HG03103 (cell line): ENCODE results near the gene PLEKHG5.
"Not testable (repeated sequence)": the region's sequence is repeated elsewhere in the genome, so short reads cannot be mapped to it uniquely, and the experiment has no call there.

ENCODE experiments used
- ATAC-seq: cut with Tn5 transposase; IDR thresholded peaks from one replicate; pipeline ENCODE4 v1.9.1; 2021; ENCODE audit warnings: low read depth; ENCODE audit not compliant: unreplicated experiment

The PLEKHG5 gene

GRCh38 chr1:6431645-6432579 is 59.6 kb downstream of the PLEKHG5 start:
- ATAC-seq: not testable (repeated sequence)

- not testable (repeated sequence) for ATAC-seq
Measured at GRCh38 chr1:6429660-6430411, 61.6 kb downstream of the PLEKHG5 start.

- ATAC-seq: not testable (repeated sequence)
Measured at GRCh38 chr1:6428453-6428852, 63.0 kb downstream of the PLEKHG5 start.

GRCh38 chr1:6427441-6428390 is 63.8 kb downstream of the PLEKHG5 start:
- no peak for ATAC-seq

GRCh38 chr1:6426972-6427350 is 64.5 kb downstream of the PLEKHG5 start:
- no peak for ATAC-seq

- no peak for ATAC-seq
Measured at GRCh38 chr1:6426277-6426971, 65.0 kb downstream of the PLEKHG5 start.

- ATAC-seq: no peak
Measured at GRCh38 chr1:6425658-6426057, 65.8 kb downstream of the PLEKHG5 start.

- ATAC-seq: no peak
Measured at GRCh38 chr1:6424619-6425593, 66.6 kb downstream of the PLEKHG5 start, which contains the start of gene ESPN. TSS of gene ESPN (plus strand) at chr1:6424776. CDS start at chr1:6424956, 180 bp downstream.

GRCh38 chr1:6424000-6424565 is 67.4 kb downstream of the PLEKHG5 start:
- no peak for ATAC-seq

GRCh38 chr1:6423321-6423999 is 68.0 kb downstream of the PLEKHG5 start:
- no peak for ATAC-seq

GRCh38 chr1:6421266-6421665 is 70.2 kb downstream of the PLEKHG5 start:
- ATAC-seq: no peak

- ATAC-seq: no peak
Measured at GRCh38 chr1:6420454-6421042, 70.9 kb downstream of the PLEKHG5 start.

GRCh38 chr1:6419804-6420453 is 71.5 kb downstream of the PLEKHG5 start, which contains the start of gene HES2:
TSS of gene HES2 (minus strand) at chr1:6419919. CDS start at chr1:6419820, 99 bp downstream.
- no peak for ATAC-seq

- ATAC-seq: no peak
Measured at GRCh38 chr1:6419397-6419803, 72.1 kb downstream of the PLEKHG5 start.

- no peak for ATAC-seq
Measured at GRCh38 chr1:6418668-6419396, 72.6 kb downstream of the PLEKHG5 start.
